Mucosa of descending colon (tissue), 3 donors: Measurements from ENCODE around the gene CDCA8. TPM values are rescaled to one million over a fixed set of nuclear protein-coding genes. Genes with fewer than 3 reads are reported as not detected.
"Not testable (repeated sequence)": the region's sequence is repeated elsewhere in the genome, so short reads cannot be mapped to it uniquely, and the experiment has no call there.

Experiments
- ATAC-seq: fragments of 200-7000 bp; cut with Tn5 transposase; one replicate; pipeline ENCODE4 v1.9.1; 2020; ENCODE audit warnings: mild to moderate bottlenecking, moderate library complexity
- DNase-seq, 3 donors: peaks; one replicate each; pipeline ENCODE4 v3.0.0-alpha.2; 2020
- H3K36me3 ChIP-seq: fragments of 200-600 bp; one replicate; pipeline ENCODE4 v1.8.0; 2021; ENCODE audit warnings: low read depth, mild to moderate bottlenecking
- H3K4me1 ChIP-seq: fragments of 200-600 bp; one replicate; pipeline ENCODE4 v1.8.0; 2021; ENCODE audit warnings: low read depth, mild to moderate bottlenecking
- H3K4me3 ChIP-seq: fragments of 200-600 bp; one replicate; pipeline ENCODE4 v1.8.0; 2021; ENCODE audit warnings: mild to moderate bottlenecking
- H3K9me3 ChIP-seq: fragments of 200-600 bp; one replicate; pipeline ENCODE4 v1.8.0; 2021; ENCODE audit warnings: mild to moderate bottlenecking
- intact Hi-C, 2 donors: fragments of 100-400 bp; cut with DNase I in 1 of 2; cut with micrococcal nuclease in 1 of 2; formaldehyde crosslinking; loops; one replicate each; pipeline versions ENCODE4 v1.11.0 to v1.11.1; 2022; cut with DNase I, micrococcal nuclease
- total RNA-seq, 3 donors: library from RNA; stranded (reverse); fragmentation: NEBNext Ultra II Directional in 2 of 3; extraction: Animal tissue kit (Norgen Biotek cat#: 25700) in 2 of 3; gene quantifications; one replicate each; pipeline versions ENCODE4 v1.2.1 to v1.2.4, GENCODE V29; 2021 to 2023
- TF ChIP-seq, protein P1 (sequence below): fragments of 200-600 bp; IDR thresholded peaks from one replicate; pipeline ENCODE4 v1.8.0; 2022; ENCODE audit warnings: antibody characterized with exemption, mild to moderate bottlenecking
- donor health status: DM: no; HTN: no; CAD: no; lungs with moderate emphysema.
- donor health status: DM: no; HTN: no; CAD: no.
- donor health status: DM: no; HTN: yes; CAD: no.

CDCA8 gene
- total RNA-seq, 3 donors from 2014 or later = 3.8 to 16.8 (median 10.1) TPM

DNA sequence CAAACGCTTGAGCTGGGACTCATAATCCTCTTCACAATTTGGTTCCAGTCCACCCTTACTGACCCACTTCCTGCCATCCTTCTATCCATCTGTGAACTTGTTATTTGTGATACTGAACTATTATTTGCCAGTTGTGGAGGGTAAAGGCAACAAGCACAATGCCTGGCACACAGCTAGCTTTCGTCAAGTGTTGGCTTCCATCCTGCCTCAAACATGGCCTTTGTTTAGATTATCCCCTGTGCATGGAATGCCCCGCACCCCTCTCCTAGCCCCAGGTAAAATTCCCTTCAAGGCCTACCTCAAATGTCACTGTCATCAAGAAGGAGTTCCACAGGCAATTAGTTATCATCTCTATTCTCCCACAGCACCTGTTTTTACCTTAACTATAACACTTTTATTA lies 11.4 kb upstream of the CDCA8 start:
- intact Hi-C loops = loop anchor here (5.0 to 10.0 kb wide), 2 partner anchors 74 to 76 kb away; no protein-coding TSS in a partner anchor
- H3K4me3 ChIP-seq = no peak overlapping the region
- TF ChIP-seq, protein P1, sequence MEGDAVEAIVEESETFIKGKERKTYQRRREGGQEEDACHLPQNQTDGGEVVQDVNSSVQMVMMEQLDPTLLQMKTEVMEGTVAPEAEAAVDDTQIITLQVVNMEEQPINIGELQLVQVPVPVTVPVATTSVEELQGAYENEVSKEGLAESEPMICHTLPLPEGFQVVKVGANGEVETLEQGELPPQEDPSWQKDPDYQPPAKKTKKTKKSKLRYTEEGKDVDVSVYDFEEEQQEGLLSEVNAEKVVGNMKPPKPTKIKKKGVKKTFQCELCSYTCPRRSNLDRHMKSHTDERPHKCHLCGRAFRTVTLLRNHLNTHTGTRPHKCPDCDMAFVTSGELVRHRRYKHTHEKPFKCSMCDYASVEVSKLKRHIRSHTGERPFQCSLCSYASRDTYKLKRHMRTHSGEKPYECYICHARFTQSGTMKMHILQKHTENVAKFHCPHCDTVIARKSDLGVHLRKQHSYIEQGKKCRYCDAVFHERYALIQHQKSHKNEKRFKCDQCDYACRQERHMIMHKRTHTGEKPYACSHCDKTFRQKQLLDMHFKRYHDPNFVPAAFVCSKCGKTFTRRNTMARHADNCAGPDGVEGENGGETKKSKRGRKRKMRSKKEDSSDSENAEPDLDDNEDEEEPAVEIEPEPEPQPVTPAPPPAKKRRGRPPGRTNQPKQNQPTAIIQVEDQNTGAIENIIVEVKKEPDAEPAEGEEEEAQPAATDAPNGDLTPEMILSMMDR = no peak
- no peaks in the 10 kb centered on the region for H3K9me3 ChIP-seq
- H3K4me1 ChIP-seq = peaks cover 5% of the 10 kb centered on the region
- DNase-seq (no peak), ATAC-seq (no peak)
- no peaks in the 10 kb centered on the region for H3K36me3 ChIP-seq

DNA sequence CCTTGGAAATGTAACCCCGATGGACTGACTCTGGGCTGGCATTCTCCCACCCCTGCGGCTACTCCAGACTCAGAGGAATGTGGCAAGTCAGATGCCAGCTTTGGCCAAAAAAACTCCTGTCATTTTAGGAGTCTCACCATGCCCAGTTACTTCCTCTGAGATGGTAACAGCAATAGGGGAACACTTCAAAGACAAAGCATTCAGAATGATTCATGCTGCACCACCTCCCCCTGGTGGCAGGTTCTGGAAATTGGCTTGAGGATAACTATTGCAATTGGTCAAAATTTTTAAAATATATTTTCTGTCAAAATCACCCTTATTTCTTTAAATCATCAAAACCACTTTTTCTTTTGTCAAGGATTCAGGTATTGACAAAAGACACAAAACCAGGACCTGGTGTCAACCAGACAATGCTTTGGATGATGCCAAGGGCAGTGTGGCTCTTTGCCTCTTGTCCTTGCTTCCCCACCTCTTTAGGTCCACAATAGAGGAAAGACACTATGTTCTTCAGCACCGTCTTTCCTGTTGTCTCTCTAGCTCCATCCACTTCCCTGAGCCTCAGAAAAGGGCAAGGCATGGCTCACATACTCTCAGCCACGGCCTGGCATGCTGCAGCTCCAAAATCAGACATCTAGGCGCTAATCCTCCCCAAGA lies 9.9 kb upstream of the CDCA8 start:
- peak; percentile 83 for ATAC-seq
- TF ChIP-seq, protein P1 = peak; percentile 70
- intact Hi-C loops = loop anchor here (5.0 to 10.0 kb wide), 2 partner anchors 75 to 78 kb away; no protein-coding TSS in a partner anchor
- no peaks in the 10 kb centered on the region for H3K4me1 ChIP-seq
- peak in 2 of 3 donors; percentile 65 to 87 for DNase-seq
- no peaks in the 10 kb centered on the region for H3K9me3 ChIP-seq
- no peaks in the 10 kb centered on the region for H3K36me3 ChIP-seq
- H3K4me3 ChIP-seq = no peak overlapping the region

DNA sequence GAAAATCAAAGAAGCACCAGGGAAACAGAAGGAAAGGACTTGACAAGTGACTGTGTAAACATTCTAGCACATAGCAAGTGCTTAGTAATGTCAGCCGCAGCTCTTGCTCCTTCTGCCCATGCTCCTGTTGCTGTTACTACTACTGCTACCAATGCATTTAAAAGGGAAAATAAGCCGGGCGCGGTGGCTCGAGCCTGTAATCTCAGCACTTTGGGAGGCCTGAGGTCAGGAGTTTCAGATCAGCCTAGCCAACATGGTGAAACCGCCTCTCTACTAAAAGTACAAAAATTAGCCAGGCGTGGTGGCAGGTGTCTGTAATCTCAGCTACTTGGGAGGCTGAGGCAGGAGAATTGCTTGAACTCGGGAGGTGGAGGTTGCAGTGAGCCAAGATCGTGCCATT lies 8.1 kb upstream of the CDCA8 start:
- H3K36me3 ChIP-seq, H3K9me3 ChIP-seq, ATAC-seq, H3K4me1 ChIP-seq, DNase-seq, H3K4me3 ChIP-seq: not testable (repeated sequence)
- intact Hi-C loops = loop anchor here (5.0 to 10.0 kb wide), 2 partner anchors 77 to 79 kb away; no protein-coding TSS in a partner anchor

DNA sequence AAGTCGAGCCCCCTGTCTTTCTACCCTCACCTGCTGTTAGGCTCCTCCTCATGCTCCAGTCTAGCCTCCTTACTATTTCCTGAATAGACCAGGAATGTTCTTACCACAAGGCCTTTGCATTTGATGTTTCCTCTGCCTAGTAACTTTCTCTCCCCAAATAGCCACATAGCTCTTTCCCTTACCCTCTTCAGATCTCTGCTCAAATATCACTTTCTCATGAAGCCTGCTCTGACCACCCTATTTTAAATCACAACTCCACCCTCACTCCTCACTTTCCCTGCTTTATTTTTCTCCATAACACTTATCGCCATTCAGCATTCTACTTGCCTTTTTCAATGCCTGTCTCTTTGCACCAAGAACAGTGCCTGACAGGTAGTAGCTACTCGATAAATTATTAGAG lies 6.6 kb upstream of the CDCA8 start:
- TF ChIP-seq, protein P1 = no peak
- H3K4me3 ChIP-seq = no peak overlapping the region
- no peaks in the 10 kb centered on the region for H3K36me3 ChIP-seq
- DNase-seq (no peak), ATAC-seq (no peak)
- intact Hi-C loops = loop anchor here in 1 of 2 donors (10.0 kb wide), 1 partner anchor 81 kb away; no protein-coding TSS in a partner anchor
- H3K9me3 ChIP-seq = no peaks in the 10 kb centered on the region
- peaks cover 11% of the 10 kb centered on the region for H3K4me1 ChIP-seq

DNA sequence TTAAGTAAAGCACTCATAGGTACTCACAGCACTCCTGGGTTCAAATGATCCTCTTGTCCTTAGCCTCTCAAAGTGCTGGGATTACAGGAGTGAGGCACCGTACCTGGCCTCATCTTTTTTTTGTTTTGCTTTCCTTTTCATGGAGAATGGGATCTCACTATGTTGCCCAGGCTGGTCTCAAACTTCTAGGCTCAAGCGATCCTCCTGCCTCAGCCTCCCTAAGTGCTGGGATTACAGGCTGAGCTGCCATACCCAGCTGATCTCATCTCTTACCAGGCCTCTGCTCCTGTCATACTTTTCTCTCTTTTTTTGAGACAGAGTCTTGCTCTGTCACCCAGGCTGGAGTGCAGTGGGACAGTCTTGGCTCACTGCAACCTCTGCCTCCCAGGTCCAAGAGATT lies 4.6 kb upstream of the CDCA8 start:
- intact Hi-C loops = loop anchor here in 1 of 2 donors (10.0 kb wide), 1 partner anchor 83 kb away; no protein-coding TSS in a partner anchor

DNA sequence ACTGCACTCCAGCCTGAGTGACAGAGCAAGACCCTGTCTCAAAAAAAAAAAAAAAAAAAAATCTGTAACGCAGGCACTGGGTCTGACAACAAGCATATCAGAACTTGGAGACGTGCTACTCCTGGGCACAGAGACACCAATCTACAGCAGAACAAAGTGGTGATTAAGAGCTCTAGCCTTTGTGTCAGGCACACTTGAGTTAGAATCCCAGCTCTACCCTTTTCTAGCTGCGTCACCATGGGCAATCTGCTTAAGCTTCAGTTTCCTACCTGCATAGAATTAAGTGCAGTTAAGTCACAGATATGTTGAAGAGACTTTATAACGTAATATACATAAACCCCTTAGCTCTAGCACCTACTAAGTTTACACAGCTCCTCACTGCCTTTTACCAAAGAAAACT lies 3.4 kb upstream of the CDCA8 start:
- no peak overlapping the region for H3K4me3 ChIP-seq
- ATAC-seq = no peak
- TF ChIP-seq, protein P1 = no peak
- H3K36me3 ChIP-seq = no peaks in the 10 kb centered on the region
- no peak for DNase-seq
- no peaks in the 10 kb centered on the region for H3K9me3 ChIP-seq
- intact Hi-C loops = loop anchor here in 1 of 2 donors (10.0 kb wide), 1 partner anchor 84 kb away; no protein-coding TSS in a partner anchor
- H3K4me1 ChIP-seq = peaks cover 19% of the 10 kb centered on the region

More for the DNA sequence above, 4.6 kb upstream of the CDCA8 start:
- not testable (repeated sequence) for H3K9me3 ChIP-seq, H3K36me3 ChIP-seq, DNase-seq, H3K4me3 ChIP-seq, ATAC-seq
- peaks cover 19% of the 10 kb centered on the region for H3K4me1 ChIP-seq
